TTC549 (cell line): ENCODE results near the gene SCARB1.

Experiments used
- FAIRE-seq: peaks from 2 replicates; lab custom pipeline; 2012; peaks lifted over from hg19 to GRCh38; lab: Jason Lieb, UNC

Gene SCARB1

DNA sequence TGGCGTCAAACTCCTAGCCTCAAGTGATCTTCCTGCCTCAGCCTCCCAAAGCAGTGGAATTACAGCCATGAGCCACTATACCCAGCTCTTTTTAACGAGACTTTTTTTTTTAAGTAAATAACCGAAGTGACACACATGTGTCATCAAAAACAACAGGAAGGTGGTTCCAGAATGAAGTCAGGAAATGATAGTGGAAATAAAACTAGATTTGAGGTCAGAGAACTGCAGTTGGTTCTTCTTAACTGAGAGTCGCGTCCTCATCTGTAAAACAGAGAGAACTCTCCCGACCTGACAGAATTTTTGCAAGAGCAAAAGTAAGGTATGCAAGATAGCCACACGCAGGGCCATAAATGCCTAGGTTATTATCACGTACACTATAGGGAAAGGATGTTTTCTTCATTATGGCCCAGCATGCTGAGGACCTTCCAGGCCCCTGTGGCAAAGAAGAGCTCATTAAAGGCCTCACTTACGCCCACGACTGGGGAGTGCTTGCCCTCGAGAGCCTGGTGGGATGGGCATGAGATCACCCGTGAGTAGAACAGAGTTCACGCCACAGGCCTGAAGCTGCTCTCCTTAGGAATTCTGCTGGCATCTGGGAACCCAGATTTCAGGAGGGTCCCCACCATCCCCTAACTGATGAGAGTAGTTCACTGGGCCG is 67.2 kb downstream of the SCARB1 start:
- FAIRE-seq, result no peak

DNA sequence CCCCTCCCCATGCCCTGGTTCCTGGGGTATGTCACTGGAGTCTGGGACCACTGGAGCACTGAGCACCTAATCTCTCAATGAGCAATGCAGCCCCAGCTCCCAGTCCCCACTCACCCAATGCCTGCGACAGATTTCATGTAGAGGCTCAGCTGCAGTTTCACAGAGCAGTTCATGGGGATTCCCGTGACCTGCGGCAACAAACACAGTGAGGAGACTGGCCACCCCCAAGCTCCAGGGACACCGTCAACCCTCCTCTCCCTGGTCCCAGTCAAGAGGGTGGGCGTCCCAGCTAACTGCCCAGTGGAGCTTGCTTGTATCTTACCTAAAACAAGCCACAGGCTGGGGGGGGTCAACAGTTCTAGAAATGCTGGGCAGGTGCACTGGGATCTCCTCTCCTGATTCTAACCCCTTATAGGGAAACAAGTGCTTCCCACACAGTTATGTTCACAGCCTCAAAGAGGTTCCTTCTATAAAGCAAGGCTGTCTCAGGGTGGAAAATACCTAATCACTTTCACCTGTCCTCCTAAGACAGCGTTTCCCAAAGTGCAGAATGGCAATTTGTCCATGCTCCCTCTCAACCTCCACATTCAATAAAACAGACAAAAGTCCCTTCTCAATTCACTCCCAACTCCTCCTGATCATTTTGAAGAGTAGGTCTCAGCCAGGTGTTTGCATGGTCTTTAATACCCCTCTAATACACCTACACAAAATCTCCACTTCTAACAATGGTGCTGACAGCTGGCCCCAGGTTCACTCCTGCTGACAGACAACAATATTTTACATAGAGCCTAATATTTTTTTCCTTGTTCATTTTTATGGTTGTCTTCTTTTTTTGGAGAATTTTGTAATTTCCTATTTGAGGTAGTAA is 68.3 kb downstream of the SCARB1 start:
- FAIRE-seq, result no peak

DNA sequence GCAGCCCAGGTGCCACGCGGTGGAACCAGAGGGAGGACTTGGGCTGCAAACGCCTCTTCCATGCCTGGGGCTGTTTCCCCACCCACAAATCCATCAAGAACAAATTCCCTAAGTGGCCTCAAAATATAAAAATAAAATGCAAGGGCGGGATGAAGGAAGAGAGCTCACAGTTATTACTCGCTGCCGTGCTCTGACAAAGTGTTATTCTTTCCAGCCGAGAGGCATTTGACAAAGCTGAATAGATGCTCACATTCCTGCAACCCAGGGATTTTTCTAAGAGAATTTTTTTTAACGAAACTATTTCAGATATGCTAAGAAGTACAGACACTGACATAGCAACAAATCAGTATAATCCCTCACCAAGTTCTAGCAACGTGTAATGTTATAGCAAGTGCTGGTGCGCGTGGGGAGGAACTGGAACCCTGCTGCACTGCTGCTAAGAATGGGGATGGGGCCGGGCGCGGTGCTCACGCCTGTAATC is 70.7 kb downstream of the SCARB1 start:
- no peak for FAIRE-seq

DNA sequence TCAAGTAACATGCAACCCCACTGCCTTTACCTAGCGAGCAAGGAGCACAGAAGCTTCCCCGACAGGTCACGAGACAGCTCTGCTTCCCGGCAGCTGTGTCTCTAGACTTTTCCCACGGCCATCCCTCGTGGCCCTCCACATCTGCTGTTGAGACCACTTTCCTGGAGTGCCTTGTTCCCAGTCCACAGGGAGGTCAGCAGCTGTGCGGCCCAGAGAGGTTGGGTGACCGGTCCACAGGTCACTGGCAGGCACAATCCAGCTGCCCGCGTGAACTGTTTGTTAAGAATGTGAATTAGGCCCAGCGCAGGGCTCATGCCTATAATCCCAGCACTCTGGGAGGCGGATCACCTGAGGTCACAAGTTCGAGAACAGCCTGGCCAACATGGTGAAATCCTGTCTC is 71.5 kb downstream of the SCARB1 start:
- no peak for FAIRE-seq

DNA sequence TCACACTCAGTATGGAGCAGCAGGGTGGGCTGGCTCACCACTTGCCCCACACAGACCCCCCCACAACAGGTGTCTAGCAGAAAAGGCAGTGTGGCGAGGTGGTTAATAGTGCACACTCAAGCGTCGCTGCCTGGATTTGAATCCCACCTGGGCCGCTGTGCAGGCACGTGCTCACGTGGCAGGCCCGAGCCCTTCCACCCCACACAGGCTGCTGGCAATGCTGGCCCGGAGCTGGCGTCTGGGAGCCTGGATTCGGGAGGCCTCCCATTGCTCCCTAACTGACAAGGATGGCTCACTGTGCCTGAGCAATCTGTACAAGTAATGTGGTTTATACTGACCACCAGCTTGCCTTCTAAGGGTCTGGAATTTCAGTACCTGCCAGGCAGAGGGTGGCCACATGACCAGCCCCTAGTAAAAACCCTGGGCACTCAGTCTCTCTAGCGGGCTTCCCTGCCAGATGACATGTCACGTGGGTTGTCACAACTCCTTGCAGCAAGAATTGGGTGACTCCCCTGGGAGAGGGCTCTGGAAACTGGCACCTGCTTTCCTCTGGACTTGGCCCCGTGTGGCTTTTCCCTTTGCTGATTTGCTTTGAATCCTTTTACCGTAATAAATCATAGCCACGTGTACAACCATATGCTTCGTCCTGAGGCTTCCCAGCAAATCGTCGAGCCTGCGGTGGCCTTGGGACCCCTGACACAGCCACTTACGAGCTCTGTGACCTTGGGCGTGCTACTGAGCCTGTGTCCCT is 72.8 kb downstream of the SCARB1 start:
- no peak for FAIRE-seq

DNA sequence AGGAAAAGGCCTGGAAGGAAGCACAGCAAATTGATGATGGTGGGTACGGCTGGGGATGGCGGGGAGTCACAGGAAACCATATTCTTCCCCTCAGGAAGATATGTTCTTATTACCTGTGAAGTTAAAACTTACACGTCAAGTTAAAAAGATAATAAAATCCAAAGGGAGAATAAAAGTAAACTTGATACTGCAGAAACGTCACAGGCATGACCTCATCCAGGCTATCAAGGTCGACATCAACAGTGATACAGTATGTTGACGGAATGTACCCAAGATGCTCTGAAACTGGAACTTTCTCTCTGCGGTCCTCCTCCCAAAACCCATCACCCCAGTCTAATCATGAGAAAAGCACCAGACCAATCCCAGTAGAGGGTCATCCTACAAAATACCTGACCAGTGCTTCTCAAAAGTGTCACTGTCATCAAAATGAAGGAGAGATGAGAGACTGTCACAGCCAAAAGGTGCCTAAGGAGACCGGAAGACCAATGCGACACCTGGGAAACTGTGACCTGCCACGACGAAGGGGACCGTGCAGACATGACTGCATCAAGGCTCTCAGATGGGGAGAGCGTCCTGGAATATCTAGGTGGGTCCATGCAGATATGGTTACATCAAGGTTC is 74.6 kb downstream of the SCARB1 start:
- no peak for FAIRE-seq

DNA sequence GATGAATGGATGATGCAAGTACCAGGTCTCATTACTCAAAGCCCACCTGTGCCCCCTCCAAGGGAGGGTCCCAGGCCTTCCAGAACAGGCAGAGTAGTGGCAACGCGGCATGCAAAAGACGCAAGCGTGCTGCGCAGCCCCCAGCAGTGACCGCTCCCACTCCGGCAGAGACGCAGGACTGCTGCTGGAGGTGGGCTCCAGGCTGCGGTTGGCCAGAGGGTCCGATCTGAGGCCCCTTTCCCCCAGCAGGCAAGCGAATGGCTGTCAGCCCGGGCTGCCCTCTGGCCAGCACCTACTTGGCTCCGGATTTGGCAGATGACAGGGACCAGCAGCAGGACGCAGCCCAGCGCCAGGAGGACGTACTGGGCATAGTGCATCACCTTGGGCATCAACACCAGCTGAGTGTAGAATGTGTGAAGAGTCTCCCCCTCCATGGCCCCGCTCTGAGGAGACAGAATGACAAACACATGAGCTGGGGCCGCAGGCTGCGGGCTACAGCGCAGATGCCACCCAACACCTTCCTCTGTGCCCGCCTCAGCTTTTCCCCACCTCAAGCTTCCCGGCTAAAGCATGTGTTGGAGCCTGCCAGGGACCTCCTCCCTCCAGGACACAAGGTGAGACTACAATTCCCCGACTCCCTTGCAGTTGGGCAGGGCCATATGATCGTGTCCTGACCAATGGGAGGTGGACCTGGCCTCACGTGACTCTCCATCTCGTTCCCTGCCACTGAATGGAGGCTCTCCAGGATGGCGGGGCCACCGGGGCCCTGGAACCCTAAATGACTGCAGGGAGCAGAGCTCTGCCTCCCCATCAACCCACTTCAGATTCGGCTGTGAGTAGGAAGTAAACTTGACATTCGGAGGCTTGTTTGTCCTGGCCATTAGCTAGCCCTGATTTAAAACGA is 77.4 kb downstream of the SCARB1 start:
- no peak for FAIRE-seq

DNA sequence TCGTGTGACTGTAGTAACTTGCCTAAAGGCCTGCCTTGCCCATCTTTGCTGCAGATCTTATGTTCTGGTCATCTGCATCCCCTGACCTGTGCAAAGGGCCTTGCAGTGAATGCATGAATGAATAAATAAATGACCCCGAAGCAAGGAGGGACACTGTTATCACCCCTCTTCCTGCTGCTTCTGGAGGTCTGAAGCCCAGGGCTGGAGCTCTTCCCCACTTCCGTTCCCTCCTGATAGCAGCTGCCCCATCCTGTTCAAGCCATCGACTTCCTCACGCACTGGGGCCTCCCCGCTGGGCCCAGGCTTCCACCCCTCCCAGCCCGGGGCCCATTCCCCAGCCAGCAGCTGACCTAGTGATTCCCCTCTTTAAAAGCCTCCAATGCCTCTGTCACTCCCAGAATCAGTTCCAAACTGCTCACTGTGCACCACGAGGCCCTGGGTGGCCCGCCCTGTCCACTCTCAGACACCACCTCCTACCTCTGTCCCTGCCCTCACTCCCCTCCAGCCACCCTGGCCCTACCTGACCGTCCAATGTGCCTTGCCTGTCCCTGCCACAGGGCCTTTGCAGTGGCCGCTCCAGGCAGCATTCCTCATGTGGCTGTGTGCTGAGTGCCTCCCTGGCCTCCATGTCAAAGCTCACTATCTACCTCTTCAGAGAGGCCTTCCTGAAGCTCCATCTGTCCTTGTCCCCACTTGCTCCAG is 78.6 kb downstream of the SCARB1 start:
- no peak for FAIRE-seq

DNA sequence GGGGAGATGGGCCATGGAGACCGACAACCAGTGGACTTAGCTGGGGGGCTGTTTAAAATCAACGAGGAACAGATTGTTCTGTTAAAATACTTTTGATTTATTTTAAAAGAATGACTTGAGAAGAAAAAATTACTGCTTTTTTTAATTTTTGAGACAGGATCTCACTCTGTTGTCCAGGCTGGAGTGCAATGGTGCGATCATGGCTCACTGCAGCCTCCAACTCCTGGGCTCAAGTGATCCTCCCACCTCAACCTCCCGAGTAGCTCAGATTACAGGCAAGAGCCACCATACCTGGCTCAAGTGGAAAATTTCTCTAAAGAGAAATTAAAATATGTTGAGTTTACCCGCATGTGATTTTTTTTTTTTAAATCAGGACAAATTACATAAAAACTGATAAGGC is 80.6 kb downstream of the SCARB1 start:
- no peak for FAIRE-seq

DNA sequence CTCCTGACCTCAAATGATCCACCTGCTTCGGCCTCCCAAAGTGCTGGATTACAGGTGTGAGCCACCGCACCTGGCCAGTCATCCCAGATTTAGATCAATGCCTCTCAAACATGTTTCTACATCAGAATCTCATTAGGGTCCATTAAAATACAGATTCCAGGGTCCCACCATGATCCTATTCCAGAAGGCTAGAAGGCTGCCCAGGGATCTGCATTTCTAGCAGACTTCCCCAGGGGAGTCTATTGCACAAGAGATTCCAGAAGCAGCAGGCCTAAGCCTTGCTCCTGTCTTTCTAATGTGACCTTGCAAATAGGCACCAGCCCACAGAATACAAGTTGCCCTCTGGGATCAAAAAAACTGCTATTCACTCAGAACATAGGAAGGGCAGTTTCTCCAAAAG is 81.5 kb downstream of the SCARB1 start:
- FAIRE-seq, result no peak

DNA sequence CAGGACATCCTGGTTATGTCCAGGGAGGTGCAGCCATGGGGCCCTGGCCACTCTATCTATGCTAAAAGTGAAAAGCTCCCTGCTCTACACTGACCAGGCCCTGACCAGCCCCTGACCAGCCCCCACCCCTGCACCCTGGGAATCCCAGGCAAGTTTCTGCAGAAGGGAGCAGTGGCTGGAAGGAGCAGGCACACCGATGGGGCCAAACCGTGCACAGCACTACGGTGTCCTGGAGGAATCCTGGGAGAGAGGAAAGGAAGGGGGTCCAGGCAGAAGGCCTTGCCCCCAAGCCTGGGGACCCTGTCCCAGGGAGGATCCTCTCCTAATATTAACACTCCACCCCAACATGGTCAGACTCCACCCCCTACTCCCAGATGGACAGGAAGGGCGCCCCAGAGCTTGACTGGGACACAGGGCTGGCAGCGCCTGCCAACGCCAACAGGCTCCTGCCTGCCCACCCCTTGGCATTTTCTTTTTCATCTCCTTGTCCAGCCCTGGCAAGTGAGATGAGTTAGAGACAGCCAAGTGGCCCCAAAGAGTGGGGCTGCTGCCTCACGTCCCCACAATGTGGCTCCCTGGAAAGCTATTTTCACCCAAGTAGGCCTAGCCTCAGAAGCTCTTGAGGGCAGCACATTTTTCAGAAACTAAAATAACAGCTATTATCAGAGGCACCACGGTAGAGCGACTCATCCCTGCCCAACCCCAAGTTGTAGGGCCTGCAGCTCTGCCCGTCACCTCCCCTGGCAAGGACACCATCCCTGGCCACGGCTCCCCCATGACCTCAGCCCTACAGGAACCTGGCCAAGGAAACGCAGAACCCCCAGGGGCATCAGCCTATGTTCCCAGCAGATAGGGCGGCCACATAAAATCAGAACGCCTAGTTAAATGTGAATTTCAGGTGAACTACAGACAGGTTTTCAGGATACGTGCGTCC is 82.6 kb downstream of the SCARB1 start:
- FAIRE-seq, result no peak

DNA sequence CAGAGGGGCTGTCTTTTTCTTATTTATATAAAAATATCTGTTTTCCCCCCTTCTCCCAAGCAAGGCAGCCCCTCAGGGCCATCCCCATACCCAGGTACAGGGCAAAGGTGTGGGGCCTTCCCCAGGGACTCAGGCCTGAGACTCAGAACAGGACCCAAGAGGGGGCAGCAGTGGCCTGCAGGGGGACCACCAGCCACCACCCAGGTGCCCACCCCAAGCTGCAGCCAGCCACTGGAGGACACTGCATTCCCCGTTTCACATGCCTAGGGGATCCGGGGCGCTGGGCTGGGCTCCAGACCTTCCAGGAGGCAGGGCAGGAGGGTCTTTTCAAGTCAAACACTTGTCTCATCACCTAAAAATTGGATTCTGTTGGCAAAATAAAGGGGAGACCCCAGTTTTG is 83.3 kb downstream of the SCARB1 start:
- no peak for FAIRE-seq

DNA sequence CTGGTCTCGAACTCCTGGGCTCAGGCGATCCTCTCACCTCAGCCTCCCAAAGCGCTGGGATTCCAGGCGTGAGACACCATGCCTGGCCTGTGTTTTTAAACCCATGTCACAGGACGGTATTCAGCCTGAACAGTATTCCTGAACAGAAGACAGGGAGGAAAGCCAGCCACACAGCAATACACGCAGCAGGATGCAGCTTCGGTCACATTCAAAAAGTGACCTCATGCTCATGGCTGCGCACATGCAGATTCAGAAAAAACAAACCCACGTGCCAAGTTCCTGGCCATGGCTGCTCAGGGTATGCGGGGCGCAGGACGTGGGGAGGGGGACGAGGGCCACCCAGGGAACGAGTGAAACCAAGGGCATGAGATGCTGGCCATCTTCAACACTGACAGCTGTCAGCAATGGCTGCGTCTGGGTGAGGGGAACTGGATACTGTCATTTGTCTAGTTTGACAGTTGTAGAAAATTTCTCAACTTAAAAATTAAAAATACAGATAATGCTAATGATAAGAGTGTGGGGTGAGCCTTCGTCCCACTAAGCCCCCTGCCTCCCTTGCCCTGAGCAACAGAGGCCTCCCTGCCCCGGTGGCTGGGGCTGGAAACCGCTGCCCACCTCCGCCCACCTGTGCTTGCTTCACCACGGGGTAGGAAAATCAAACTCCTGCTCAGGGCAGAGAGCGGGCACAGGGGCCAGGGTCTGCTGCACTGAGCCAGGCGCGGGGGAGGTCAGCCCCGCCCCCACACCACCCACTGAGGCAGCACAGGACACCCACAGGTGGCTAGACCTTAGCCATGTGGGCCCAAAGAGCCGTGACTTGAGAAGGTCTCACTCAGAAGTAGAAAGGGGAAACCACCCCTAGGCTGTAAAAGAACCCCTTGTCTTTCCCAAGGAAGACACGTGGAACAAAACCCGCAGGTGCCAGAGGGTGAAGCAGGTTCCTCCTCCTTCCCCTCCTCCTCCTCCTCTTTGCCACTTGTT is 84.2 kb downstream of the SCARB1 start:
- FAIRE-seq, result no peak

DNA sequence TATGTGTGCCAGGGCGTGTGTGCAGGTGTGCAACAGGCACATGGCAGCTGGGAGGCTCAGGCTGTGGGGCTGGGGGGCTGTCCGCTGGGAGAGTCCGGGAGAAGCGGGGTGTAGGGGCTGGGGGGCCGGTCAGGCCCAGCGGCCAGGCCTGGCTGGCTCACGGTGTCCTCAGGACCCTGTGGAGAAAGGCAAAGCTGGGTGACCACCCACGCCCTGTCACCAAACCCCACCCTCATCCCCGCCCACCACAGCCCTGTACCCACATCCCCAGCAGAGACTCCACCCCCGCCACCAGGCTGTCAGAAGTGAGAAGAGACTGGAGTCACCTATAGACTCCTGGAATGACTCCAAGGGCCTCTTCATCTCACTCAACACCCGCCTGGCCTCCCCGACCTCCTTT is 85.3 kb downstream of the SCARB1 start:
- no peak for FAIRE-seq

DNA sequence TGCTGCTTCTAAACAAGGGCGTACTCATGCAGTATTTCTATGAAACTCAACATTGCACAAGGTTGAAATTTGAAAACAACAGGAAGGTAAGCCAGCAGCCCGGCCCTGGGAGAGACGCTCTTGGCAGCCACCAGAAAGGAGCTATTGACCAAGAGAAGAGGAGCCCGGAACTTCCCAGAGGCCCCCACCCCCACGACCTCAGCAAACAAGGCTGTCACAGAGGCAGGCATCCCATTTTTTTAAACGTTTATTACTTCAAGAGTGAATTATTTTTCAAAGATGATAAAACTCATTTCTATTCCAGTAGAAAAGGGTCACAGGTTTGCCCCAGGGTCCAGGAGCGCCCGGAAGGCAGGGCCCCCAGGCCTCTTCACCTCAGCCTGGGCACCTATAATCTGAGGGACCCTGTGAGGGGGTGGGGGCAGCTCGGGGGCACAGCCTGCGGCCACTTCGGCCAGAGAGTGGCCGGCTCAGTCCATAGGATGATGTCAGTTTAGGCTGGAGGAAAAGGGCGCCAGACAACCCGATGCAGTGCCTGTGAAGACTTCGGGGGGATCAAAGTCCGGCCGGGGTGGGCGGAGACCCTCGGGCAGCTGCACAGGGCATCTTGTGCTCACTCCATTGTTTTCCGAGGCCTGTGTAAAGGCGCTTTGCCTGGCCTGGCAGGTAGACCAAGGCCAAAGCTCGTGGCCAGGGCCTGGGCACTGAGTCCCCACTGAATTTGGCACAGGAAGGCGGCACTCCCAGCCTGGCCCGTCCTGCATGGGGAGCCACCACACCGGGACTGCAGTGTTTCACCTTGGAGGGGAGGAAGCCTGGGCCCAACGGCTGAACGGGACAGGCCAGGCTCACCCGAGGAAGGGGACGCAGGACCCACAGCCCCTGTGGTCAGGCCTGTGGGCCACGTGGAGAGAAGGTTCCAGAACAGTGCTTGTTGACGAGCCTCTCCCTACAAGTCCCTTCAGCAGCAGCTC is 86.0 kb downstream of the SCARB1 start:
- FAIRE-seq, result no peak

DNA sequence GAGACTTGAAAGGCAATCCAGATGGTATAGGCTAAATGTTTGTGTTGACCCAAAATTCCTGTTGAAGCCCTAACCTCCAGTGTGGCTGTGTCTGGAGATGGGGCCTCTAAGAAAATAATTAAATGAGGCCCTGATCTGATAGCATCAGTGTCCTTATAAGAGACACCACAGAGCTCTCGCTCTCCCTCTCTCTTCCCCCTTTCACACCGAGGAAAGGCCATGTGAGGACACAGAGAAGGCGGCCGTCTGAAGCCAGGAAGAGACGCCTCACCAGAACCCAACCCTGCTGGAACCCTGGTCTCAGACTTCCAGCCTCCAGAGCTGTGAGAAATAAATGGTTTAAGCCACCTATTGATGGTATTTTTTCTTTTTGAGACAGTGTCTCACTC is 87.5 kb downstream of the SCARB1 start:
- FAIRE-seq, result no peak

DNA sequence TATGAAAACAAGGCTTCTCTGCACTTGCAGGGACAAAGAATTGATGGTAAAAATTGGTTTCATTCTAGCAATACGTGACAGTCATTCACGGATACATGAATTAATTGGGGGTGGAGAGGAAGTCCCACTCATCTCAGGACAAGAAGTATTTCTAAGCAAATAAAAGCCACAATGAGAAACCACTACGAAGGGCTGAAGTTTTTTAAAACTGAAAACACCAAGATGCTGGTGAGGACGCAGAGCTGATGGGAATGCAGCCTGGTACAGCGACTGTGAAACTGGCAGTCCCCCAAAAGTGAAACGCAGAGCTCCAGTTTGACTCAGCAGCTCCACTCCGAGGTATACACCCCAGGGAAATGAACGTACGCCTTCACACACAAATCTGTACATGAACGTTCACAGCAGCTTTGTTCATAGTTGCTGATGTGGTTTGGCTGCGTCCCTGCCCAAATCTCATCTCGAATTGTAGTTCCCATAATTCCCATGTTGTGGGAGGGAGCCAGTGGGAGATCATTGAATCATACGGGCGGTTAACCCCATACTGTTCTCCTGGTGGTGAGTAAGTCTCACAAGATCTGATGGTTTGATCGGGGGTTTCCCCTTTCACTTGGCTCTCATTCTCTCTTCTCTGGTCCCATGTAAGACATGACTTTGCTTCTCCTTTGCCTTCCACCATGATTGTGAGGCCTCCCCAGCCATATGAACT is 89.0 kb downstream of the SCARB1 start:
- no peak for FAIRE-seq
